ENCODE measurements around the gene TNF. TPM values are rescaled to one million over a fixed set of nuclear protein-coding genes. Genes with fewer than 3 reads are reported as not detected.

Gene TNF
- total and polyA plus RNA-seq, 11 donors = 0.15 to 7.6 (median 0.44) TPM; not detected in 1

DNA sequence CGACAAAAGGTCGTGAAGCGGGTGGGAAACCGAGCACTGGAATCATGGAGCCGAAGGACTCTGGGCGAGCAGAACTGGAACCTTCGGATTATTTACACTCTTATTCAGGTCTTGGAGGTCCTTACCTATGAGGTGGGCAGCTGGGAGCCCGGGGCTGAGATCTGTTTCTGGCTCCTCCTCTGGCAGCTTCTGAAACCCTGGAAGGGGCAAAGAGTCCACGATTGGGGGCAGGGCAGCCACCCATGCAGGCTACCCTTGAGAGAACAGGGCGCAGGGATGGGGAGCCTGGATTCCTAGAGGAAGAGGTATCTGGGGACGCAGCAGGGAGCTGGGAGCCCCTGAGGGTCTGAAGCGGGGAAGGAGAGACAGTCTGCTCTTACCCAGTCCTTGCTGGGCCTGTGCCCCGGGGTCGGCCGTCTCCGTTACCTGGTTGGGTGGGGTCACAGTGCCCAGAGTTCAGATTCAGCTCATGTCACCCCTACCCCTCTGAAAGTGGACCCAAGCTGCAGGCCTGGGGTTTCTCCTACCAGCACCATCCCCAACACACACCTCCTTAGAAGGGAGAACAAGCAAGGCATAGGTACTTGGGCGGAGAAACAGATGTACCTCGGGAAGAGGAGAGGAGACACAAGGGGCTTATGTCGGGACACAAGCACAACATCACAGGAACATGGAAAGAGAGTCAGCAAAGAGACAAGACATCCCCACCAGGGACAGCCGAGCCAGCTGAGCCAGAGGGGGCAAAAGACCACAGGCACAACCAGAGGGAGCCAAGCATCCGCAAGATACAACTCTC is 6.3 kb downstream of the TNF start:
- Histone ChIP-seq H3K27ac (peak overlapping the region; percentile 71 to 95 (median 85)), H3K27me3 (no peaks in the 10 kb centered on the region), H3K9me3 (no peaks in the 10 kb centered on the region), H3K4me3 (peak overlapping the region; percentile 67 to 98 (median 84)), H3K36me3 (peaks cover 0 to 10% (median 0%) of the 10 kb centered on the region in 9 donors), H3K4me1 (peaks cover 0 to 83% (median 16%) of the 10 kb centered on the region in 12 donors)
- peak in 1 of 5 donors; percentile 33 for DNase-seq
- no peak for TF ChIP-seq POLR2A (IDR thresholded peaks at IDR 0.05)
- TF ChIP-seq, protein P1, sequence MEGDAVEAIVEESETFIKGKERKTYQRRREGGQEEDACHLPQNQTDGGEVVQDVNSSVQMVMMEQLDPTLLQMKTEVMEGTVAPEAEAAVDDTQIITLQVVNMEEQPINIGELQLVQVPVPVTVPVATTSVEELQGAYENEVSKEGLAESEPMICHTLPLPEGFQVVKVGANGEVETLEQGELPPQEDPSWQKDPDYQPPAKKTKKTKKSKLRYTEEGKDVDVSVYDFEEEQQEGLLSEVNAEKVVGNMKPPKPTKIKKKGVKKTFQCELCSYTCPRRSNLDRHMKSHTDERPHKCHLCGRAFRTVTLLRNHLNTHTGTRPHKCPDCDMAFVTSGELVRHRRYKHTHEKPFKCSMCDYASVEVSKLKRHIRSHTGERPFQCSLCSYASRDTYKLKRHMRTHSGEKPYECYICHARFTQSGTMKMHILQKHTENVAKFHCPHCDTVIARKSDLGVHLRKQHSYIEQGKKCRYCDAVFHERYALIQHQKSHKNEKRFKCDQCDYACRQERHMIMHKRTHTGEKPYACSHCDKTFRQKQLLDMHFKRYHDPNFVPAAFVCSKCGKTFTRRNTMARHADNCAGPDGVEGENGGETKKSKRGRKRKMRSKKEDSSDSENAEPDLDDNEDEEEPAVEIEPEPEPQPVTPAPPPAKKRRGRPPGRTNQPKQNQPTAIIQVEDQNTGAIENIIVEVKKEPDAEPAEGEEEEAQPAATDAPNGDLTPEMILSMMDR (IDR thresholded peaks at IDR 0.05) = no peak
- intact Hi-C loops (cut with DNase I) = loop anchor here (1.0 to 5.0 kb wide), 7 partner anchors 15 to 35 kb away; partner anchors contain the start of genes ATP6V1G2 (in 9 of the 10) and NFKBIL1 (in 9 of the 10)
- ATAC-seq = peak in 3 of 4 donors; percentile 24 to 47 (median 36)
- WGBS, 4 donors = 23 to 36% (median 27%) methylated on average over 18 to 21 of the region's 21 CpGs

DNA sequence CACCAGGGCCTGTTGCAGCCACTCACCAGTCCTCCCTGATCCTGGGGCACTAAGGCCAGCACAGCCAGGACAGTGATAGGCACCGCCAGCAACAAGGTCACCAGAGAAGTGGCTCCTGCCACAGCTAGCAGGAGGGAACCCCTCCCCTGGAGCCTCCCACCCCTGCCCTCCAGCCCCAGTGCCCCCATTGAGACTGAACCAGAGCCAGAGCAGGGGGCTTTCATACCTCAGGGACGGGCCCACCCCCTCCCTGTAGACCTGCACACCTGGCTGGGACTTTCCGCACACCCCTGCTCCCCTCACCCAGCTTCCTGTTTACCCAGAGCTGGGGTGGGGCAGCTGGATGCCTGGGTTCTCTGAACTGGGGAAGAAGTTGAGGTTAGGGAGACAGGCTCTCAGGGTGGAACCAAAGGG is 6.9 kb downstream of the TNF start, which contains the start of gene LTB:
TSS of gene LTB (minus strand) at position 195 of the 414 bp plus-strand sequence. CDS start at position 188, 7 bp downstream.
- 60 to 100% (median 71%) methylated on average over 1 to 3 of the region's 3 CpGs for WGBS, 4 donors
- ATAC-seq = no peak
- DNase-seq = peak in 1 of 5 donors; percentile 32

GRCh38 chr6:31585491-31585890 is 10.1 kb downstream of the TNF start:
- Histone ChIP-seq H3K27me3 (no peaks in the 10 kb centered on the region), H3K36me3 (no peaks in the 10 kb centered on the region), H3K4me1 (peaks cover 0 to 79% (median 14%) of the 10 kb centered on the region in 12 donors), H3K9me3 (no peaks in the 10 kb centered on the region), H3K4me3 (no peak overlapping the region), H3K27ac (peak overlapping the region in 5 of 12 donors; percentile 1 to 86 (median 20))
- intact Hi-C loops (cut with DNase I) = no loop called here
- 65 to 77% (median 72%) methylated on average over 2 of the region's 2 CpGs for WGBS, 4 donors
- TF ChIP-seq, protein P1 (IDR thresholded peaks at IDR 0.05) = peak in 3 of 12 donors; percentile 5 to 29 (median 14)
- no peak for TF ChIP-seq POLR2A (IDR thresholded peaks at IDR 0.05)
- no peak for DNase-seq
- no peak for ATAC-seq

More for the DNA sequence above, 6.9 kb downstream of the TNF start, which contains the start of gene LTB:
- H3K27me3 ChIP-seq = no peaks in the 10 kb centered on the region
- H3K36me3 ChIP-seq = peaks cover 0 to 6% (median 0%) of the 10 kb centered on the region in 9 donors
- peaks cover 0 to 83% (median 16%) of the 10 kb centered on the region in 12 donors for H3K4me1 ChIP-seq
- peak within 1 kb of the TSS; percentile 67 to 98 (median 84) for H3K4me3 ChIP-seq
- TF ChIP-seq, protein P1 (IDR thresholded peaks at IDR 0.05) = no peak
- TF ChIP-seq POLR2A (IDR thresholded peaks at IDR 0.05) = no peak
- H3K27ac ChIP-seq = peak within 1 kb of the TSS; percentile 71 to 95 (median 85)
- no peaks in the 10 kb centered on the region for H3K9me3 ChIP-seq
- intact Hi-C loops (cut with DNase I) = loop anchor here in 7 of 10 donors (2.0 to 5.0 kb wide), 2 partner anchors 15 to 35 kb away; partner anchors contain the start of genes ATP6V1G2 (in 7 of the 7) and NFKBIL1 (in 7 of the 7)

- Histone ChIP-seq H3K36me3 (no peaks in the 10 kb centered on the region), H3K27me3 (no peaks in the 10 kb centered on the region), H3K4me1 (peaks cover 0 to 76% (median 11%) of the 10 kb centered on the region in 12 donors), H3K27ac (peak within 1 kb of the TSS in 5 of 12 donors; percentile 3 to 86 (median 38)), H3K9me3 (no peaks in the 10 kb centered on the region), H3K4me3 (peak within 1 kb of the TSS in 4 of 12 donors; percentile 4 to 58 (median 18))
- TF ChIP-seq POLR2A (IDR thresholded peaks at IDR 0.05) = no peak
- TF ChIP-seq, protein P1 (IDR thresholded peaks at IDR 0.05) = no peak
- ATAC-seq = peak in 3 of 4 donors; percentile 35 to 60 (median 44)
- intact Hi-C loops (cut with DNase I) = no loop called here
- peak in 3 of 5 donors; percentile 36 to 56 (median 40) for DNase-seq
- WGBS, 4 donors = 50 to 65% (median 56%) methylated on average over 1 of the region's 1 CpG
Measured at GRCh38 chr6:31586008-31586407, 10.6 kb downstream of the TNF start, which contains the start of gene LST1. LST1 (plus strand) TSS chr6:31586277; CDS start chr6:31587300, 1,023 bp downstream.

Measured in heart left ventricle (tissue), 16 donors.